DMS79 treated with DMSO at 0.1 percent for 48 hours (cell line): ENCODE results near the gene ZFP92.
"Not testable (repeated sequence)": the region's sequence is repeated elsewhere in the genome, so short reads cannot be mapped to it uniquely, and the experiment has no call there.

Experiments
- DNase-seq: peaks from one replicate; lab custom pipeline; 2025; lab: John Stamatoyannopoulos, UW

The ZFP92 gene

GRCh38 chrX:153386097-153386496, 25.2 kb upstream of the ZFP92 start:
- no peak for DNase-seq

GRCh38 chrX:153387345-153387744, 23.9 kb upstream of the ZFP92 start:
- no peak for DNase-seq

GRCh38 chrX:153387987-153388721, 23.1 kb upstream of the ZFP92 start:
- no peak for DNase-seq

- no peak for DNase-seq
These were observed 22.4 kb upstream of the ZFP92 start for GRCh38 chrX:153388722-153389459.

GRCh38 chrX:153389460-153389768, 21.9 kb upstream of the ZFP92 start:
- not testable (repeated sequence) for DNase-seq

- DNase-seq = no peak
These were observed 18.5 kb upstream of the ZFP92 start for GRCh38 chrX:153392642-153393321.

GRCh38 chrX:153394612-153395011, 16.7 kb upstream of the ZFP92 start:
- no peak for DNase-seq

GRCh38 chrX:153395613-153396319, 15.5 kb upstream of the ZFP92 start:
- no peak for DNase-seq

- no peak for DNase-seq
These were observed 14.7 kb upstream of the ZFP92 start for GRCh38 chrX:153396320-153397195.

GRCh38 chrX:153397256-153397960, 13.9 kb upstream of the ZFP92 start:
- peak; percentile 62 for DNase-seq

- no peak for DNase-seq
These were observed 12.9 kb upstream of the ZFP92 start for GRCh38 chrX:153398275-153398960.

GRCh38 chrX:153400146-153401132, 10.8 kb upstream of the ZFP92 start:
- DNase-seq = no peak

GRCh38 chrX:153401133-153401764, 10.0 kb upstream of the ZFP92 start, which contains the start of gene PNMA6E:
PNMA6E (minus strand) TSS chrX:153401350; CDS start chrX:153398849, 2,501 bp downstream.
- DNase-seq = no peak

GRCh38 chrX:153404333-153404732, 6.9 kb upstream of the ZFP92 start:
- DNase-seq = not testable (repeated sequence)

GRCh38 chrX:153405426-153405825, 5.8 kb upstream of the ZFP92 start:
- DNase-seq = no peak

- no peak for DNase-seq
These were observed 5.3 kb upstream of the ZFP92 start for GRCh38 chrX:153406011-153406410.

GRCh38 chrX:153406903-153407302, 4.4 kb upstream of the ZFP92 start:
- DNase-seq = no peak

- no peak for DNase-seq
These were observed 3.5 kb upstream of the ZFP92 start for GRCh38 chrX:153407736-153408135.
